Measurements from ENCODE around the gene UNC45A. TPM values are rescaled to one million over a fixed set of nuclear protein-coding genes. Genes with fewer than 3 reads are reported as not detected.
A peak's percentile ranks its signal among the peaks of the same experiment; 100 is the strongest.

UNC45A gene
- total and polyA plus RNA-seq, 2 of the 13 experiments (the other 11 are each of a cell fraction or from before 2014, with no cell fraction given): 33.8 to 39.7 TPM

DNA sequence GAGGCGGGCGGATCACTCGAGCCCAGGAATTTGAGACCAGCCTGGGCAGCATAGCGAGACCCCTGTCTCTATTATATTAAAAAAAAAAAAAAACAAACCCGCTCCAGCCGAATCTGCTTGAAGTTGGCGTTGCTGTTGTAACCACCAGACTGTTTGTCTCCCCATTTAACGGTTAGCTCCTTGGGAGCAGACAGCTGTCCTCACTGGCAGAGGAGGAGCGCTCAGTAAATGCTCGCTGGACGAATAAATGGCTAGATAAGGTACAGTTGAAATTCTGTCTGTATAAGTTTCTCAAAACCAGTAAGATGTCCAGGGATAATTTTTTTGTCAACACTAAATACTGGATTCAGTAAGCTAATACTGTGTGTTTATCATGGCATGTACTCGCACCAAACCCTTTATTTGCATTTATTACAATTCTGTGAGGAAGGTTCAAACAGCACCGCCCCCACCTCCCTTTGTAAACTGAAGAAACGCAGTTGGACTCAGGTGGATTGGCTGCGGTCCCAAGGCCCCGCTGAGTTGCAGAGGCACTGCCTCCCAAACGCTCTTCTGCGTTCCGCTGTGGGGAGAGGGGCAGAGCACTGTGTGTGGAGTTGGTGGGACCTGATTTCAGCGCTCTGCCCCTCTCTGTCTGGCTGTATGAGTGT is 20.7 kb downstream of the UNC45A start:
- Histone ChIP-seq H3K4me1 (ENCODE audit: insufficient read depth, low read length) (peaks cover 11% of the 10 kb centered on the region), H2AFZ (ENCODE audit: low read length) (no peak overlapping the region), H3K79me2 (ENCODE audit: insufficient read depth, low read length) (peaks cover 9% of the 10 kb centered on the region), H3K4me3 (replicated peaks in 1 of 3; ENCODE audit: insufficient read depth in 1 of 3, low read depth in 2 of 3, low read length in 3 of 3) (peak overlapping the region; percentile 60 to 77 (median 65)), H3K27ac (ENCODE audit: extremely low read length, insufficient read depth, low read length) (peak overlapping the region; percentile 97), H3K27me3 (ENCODE audit: control insufficient read depth in 1 of 2, insufficient read depth in 2 of 2, low read length in 2 of 2) (no peaks in the 10 kb centered on the region), H3K36me3 (replicated peaks in 1 of 2; ENCODE audit: control insufficient read depth in 1 of 2, insufficient read depth in 2 of 2, low read length in 2 of 2) (peaks cover 16 to 44% of the 10 kb centered on the region in 2 experiments; a peak in 4 of 5 replicates), H3K9me3 (ENCODE audit: low read length) (no peaks in the 10 kb centered on the region), H4K20me1 (ENCODE audit: insufficient read depth, low read length) (no peaks in the 10 kb centered on the region), H3K4me2 (ENCODE audit: low read depth, low read length) (peak overlapping the region; percentile 83), H3K9ac (ENCODE audit: insufficient read depth, low read depth, low read length) (peak overlapping the region; percentile 97)
- CTCF ChIA-PET (ENCODE audit: low intra/inter-chr PET ratio, low total read pairs): no interaction called here
- in situ Hi-C loops (cut with HindIII; ENCODE audit: extremely low pct_ligation_motif_present, low pct_unique_long_range_greater_than_20kb) (no loop called here), intact Hi-C loops (cut with micrococcal nuclease; ENCODE audit: unreplicated experiment) (loop anchor here (2.0 to 5.0 kb wide), 2 partner anchors 21 to 77 kb away; partner anchors contain the start of gene UNC45A)
- POLR2A ChIA-PET: no interaction called here
- no peak for TF ChIP-seq ZNF850 (CRISPR knock-in tag; conservative IDR thresholded peaks at IDR 0.05)
- TF ChIP-seq HOXA9 (CRISPR knock-in tag; IDR thresholded peaks at IDR 0.05; ENCODE audit: borderline replicate concordance): no peak
- 0 out of 2 replicates have a peak, but pooled peaks have one; percentile 28 for TF ChIP-seq ZNF205 (CRISPR knock-in tag; IDR thresholded peaks at IDR 0.05)
- no peak for TF ChIP-seq KLF11 (CRISPR knock-in tag; IDR thresholded peaks at IDR 0.05)
- 0 out of 2 replicates have a peak, but pooled peaks have one; percentile 6 for TF ChIP-seq ZSCAN31 (CRISPR knock-in tag; IDR thresholded peaks at IDR 0.05; ENCODE audit: low read depth)
- no peak for TF ChIP-seq KLF6 (CRISPR knock-in tag; IDR thresholded peaks at IDR 0.05)
- TF ChIP-seq ZBTB38 (CRISPR knock-in tag; IDR thresholded peaks at IDR 0.05): 0 out of 2 replicates have a peak, but pooled peaks have one; percentile 38
- TF ChIP-seq, protein P1, sequence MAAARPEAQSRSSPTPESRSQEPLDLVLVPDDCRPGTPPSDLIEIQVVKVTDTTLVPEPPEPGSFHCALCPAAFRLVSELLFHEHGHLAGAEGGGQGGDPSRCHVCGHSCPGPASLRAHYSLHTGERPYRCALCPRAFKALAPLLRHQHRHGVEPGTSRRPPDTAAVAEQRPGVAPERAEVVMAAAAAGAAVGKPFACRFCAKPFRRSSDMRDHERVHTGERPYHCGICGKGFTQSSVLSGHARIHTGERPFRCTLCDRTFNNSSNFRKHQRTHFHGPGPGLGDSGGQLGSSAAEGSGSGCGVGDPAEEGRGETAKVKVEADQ (CRISPR knock-in tag; IDR thresholded peaks at IDR 0.05; ENCODE audit: borderline replicate concordance): no peak
- FAIRE-seq (peak; percentile 4), ATAC-seq (no peak), DNase-seq (ENCODE audit: low spot score) (peak; percentile 35)
- 11% methylated on average over 12 of the region's 20 CpGs for WGBS (ENCODE audit: low lambda C conversion rate)
- BruUV-seq (replicated peaks): no TSS peak

All from HepG2 (cell line).